Gastrocnemius medialis (tissue), 4 donors: ENCODE data around the gene AARS2.

ENCODE experiments used
- CTCF ChIP-seq, 5 experiments: fragments of 450-650 bp in 3 of 5; fragments of 200-600 bp in 2 of 5; sonication (generic) in 2 of 5; IDR thresholded peaks in 4 of 5; conservative IDR thresholded peaks in 1 of 5; 1 replicate in 4 of 5; 2 replicates in 1 of 5; pipeline ENCODE4 v1.5.1; 2016 to 2019; ENCODE audit warnings: antibody characterized with exemption in 5 of 5, mild to moderate bottlenecking in 3 of 5, moderate library complexity in 3 of 5
- POLR2A ChIP-seq, 2 donors: fragments of 450-650 bp; IDR thresholded peaks; one replicate each; pipeline ENCODE4 v1.6.1; 2017; ENCODE audit warnings: antibody characterized with exemption in 2 of 2, mild to moderate bottlenecking in 2 of 2, moderate library complexity in 2 of 2

DNA sequence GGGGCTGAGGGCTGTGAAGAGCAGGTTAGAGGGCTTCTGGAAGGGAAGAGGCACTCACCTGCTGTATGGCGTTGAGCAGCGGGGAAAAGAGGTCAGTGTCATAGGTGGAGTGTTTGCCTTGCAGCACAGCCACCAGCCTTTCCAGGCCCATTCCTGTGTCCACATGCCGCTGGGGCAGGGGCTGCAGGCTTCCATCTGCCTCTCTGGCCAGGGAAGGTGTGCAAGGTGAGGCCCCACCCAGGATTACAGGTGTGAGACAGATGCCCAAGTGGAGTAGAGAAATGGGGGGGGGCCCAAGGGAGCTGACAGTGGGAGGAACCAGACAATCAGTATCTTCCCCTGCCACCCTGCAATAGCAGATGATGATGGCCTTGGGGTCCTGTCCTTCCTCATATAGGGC lies 2.9 kb downstream of the AARS2 start:
- TF ChIP-seq POLR2A (IDR thresholded peaks at IDR 0.05) (no peak), CTCF (IDR thresholded peaks at IDR 0.05 in 4 of 5, conservative IDR thresholded peaks at IDR 0.05 in 1 of 5) (no peak)
